ENCODE data around the gene HMGCLL1.

HMGCLL1 gene

GRCh38 chr6:55399351-55399750 is 179.6 kb downstream of the HMGCLL1 start:
- TF ChIP-seq CTCF (IDR thresholded peaks at IDR 0.05; ENCODE audit: insufficient read depth, low read depth, low read length, missing control alignments) = no peak
- peak; percentile 17 for DNase-seq (ENCODE audit: low read depth)
- no peak overlapping the region for H3K4me3 ChIP-seq (ENCODE audit: low read length)

GRCh38 chr6:55397986-55398385 is 181.0 kb downstream of the HMGCLL1 start:
- H3K4me3 ChIP-seq (ENCODE audit: low read length) = no peak overlapping the region
- no peak for TF ChIP-seq CTCF (IDR thresholded peaks at IDR 0.05; ENCODE audit: insufficient read depth, low read depth, low read length, missing control alignments)
- no peak for DNase-seq (ENCODE audit: low read depth)

GRCh38 chr6:55395871-55396270 is 183.1 kb downstream of the HMGCLL1 start:
- H3K4me3 ChIP-seq (ENCODE audit: low read length) = no peak overlapping the region
- TF ChIP-seq CTCF (IDR thresholded peaks at IDR 0.05; ENCODE audit: insufficient read depth, low read depth, low read length, missing control alignments) = no peak
- no peak for DNase-seq (ENCODE audit: low read depth)

GRCh38 chr6:55388211-55388610 is 190.8 kb downstream of the HMGCLL1 start:
- TF ChIP-seq CTCF (IDR thresholded peaks at IDR 0.05; ENCODE audit: insufficient read depth, low read depth, low read length, missing control alignments) = no peak
- no peak overlapping the region for H3K4me3 ChIP-seq (ENCODE audit: low read length)
- peak; percentile 71 for DNase-seq (ENCODE audit: low read depth)

Data from epithelial cell of esophagus (primary cell).